Lower lobe of right lung (tissue), 2 donors: ENCODE results near the gene PWP1. TPM values are rescaled to one million over a fixed set of nuclear protein-coding genes. Genes with fewer than 3 reads are reported as not detected.

Source experiments
- ATAC-seq, 2 donors: fragments of 200-7000 bp; cut with Tn5 transposase; one replicate each; pipeline ENCODE4 v1.9.1; 2020 to 2022; ENCODE audit warnings: mild to moderate bottlenecking in 2 of 2, moderate library complexity in 2 of 2
- DNase-seq: peaks from one replicate; pipeline ENCODE4 v3.0.0-alpha.2; 2020
- H3K27ac ChIP-seq: fragments of 200-600 bp; one replicate; pipeline ENCODE4 v1.8.0; 2022
- H3K27me3 ChIP-seq: fragments of 200-600 bp; one replicate; pipeline ENCODE4 v1.8.0; 2022; ENCODE audit warnings: low read depth
- H3K36me3 ChIP-seq: fragments of 200-600 bp; one replicate; pipeline ENCODE4 v1.8.0; 2022; ENCODE audit warnings: mild to moderate bottlenecking
- H3K4me1 ChIP-seq: fragments of 200-600 bp; one replicate; pipeline ENCODE4 v1.8.0; 2022
- H3K4me3 ChIP-seq: fragments of 200-600 bp; one replicate; pipeline ENCODE4 v1.8.0; 2022; ENCODE audit warnings: mild to moderate bottlenecking
- H3K9me3 ChIP-seq: fragments of 200-600 bp; one replicate; pipeline ENCODE4 v1.8.0; 2022
- CTCF ChIP-seq: fragments of 200-600 bp; IDR thresholded peaks from one replicate; pipeline ENCODE4 v1.8.0; 2022; ENCODE audit warnings: antibody characterized with exemption, mild to moderate bottlenecking
- intact Hi-C: fragments of 100-400 bp; cut with DNase I; formaldehyde crosslinking; loops from one replicate; pipeline ENCODE4 v1.11.0; 2022
- total RNA-seq: library from RNA; stranded (reverse); fragmentation: NEBNext Ultra II Directional; extraction: Animal tissue kit (Norgen Biotek cat#: 25700); gene quantifications from one replicate; pipeline ENCODE4 v1.2.1, GENCODE V29; 2021
- donor health status: DM: no; HTN: yes; CAD: no; lungs with severe emphysema.

PWP1 gene
- total RNA-seq, 1 donor from 2014 or later = 24.8 TPM

DNA sequence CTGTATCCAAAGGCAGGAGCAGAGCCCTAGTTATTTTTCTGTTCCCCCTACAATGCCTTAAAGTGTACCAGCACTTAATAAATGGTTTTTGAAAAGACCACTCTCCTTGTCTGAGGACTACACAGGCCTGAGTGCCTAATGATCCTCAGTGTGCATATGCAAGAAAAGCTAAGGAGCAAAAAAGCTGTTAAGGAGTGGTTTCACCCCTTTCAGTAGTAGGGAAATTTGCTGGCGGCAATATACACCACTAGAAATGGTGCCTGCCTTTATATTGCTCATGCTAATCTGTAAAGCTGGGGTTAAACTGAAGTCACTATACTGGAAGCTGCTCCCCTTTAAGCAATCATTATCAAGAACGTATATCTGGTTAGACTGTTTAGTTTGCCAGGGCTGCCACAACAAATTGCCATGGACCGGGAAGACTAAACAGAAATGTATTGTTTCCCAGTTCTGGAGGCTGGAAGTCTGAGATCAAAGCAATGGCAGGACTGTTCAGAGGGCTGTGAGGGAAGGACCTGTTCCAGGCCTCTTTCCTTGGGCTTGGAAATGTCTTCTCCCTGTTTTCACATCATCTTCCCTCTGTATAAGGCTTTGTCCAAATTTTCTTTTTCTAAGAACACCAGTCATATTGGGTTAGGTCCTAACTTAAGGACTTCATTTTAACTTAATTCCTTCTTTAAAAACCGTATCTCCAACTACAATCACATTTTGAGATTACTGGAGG is 45.2 kb downstream of the PWP1 start:
- intact Hi-C loops = no loop called here
- DNase-seq = no peak

GRCh38 chr12:107731366-107731765 is 45.8 kb downstream of the PWP1 start:
- intact Hi-C loops = no loop called here
- no peak for TF ChIP-seq CTCF
- H3K4me1 ChIP-seq = no peaks in the 10 kb centered on the region
- no peaks in the 10 kb centered on the region for H3K27me3 ChIP-seq
- no peak for ATAC-seq
- no peak overlapping the region for H3K4me3 ChIP-seq
- no peak overlapping the region for H3K27ac ChIP-seq
- H3K9me3 ChIP-seq = no peaks in the 10 kb centered on the region
- peaks cover 43% of the 10 kb centered on the region for H3K36me3 ChIP-seq
- DNase-seq = no peak

More for the DNA sequence above, 45.2 kb downstream of the PWP1 start:
- H3K27me3 ChIP-seq = no peaks in the 10 kb centered on the region
- ATAC-seq = no peak
- no peak for TF ChIP-seq CTCF
- no peaks in the 10 kb centered on the region for H3K9me3 ChIP-seq
- H3K4me1 ChIP-seq = no peaks in the 10 kb centered on the region
- H3K27ac ChIP-seq = no peak overlapping the region
- H3K36me3 ChIP-seq = peaks cover 37% of the 10 kb centered on the region
- H3K4me3 ChIP-seq = no peak overlapping the region

DNA sequence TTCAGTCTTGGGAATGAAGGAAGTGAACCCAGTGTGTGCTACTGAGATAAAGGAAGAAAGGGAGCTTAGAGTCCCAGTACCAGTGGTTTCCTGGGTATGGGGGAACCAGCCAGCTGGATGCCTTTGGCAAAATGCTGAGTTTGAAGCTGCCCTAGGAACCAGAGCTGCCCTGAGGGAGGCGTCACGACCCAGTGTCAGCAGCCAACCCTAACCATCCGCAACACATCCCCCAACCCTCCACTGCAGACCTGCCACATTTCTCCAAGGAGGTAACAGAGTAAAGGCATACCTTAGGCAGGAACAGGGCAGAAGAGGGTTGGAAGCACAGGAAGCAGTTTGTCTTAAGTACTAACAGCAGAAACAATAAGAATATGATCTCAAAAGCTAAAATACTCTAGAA is 46.8 kb downstream of the PWP1 start:
- DNase-seq = no peak
- no peaks in the 10 kb centered on the region for H3K4me1 ChIP-seq
- peaks cover 53% of the 10 kb centered on the region for H3K36me3 ChIP-seq
- intact Hi-C loops = no loop called here
- no peak for TF ChIP-seq CTCF
- no peaks in the 10 kb centered on the region for H3K9me3 ChIP-seq
- no peak overlapping the region for H3K27ac ChIP-seq
- no peak for ATAC-seq
- H3K4me3 ChIP-seq = no peak overlapping the region
- no peaks in the 10 kb centered on the region for H3K27me3 ChIP-seq

GRCh38 chr12:107734139-107734538 is 48.5 kb downstream of the PWP1 start:
- intact Hi-C loops = no loop called here
- DNase-seq (no peak), ATAC-seq (no peak)
- Histone ChIP-seq H3K36me3 (peaks cover 71% of the 10 kb centered on the region), H3K4me3 (no peak overlapping the region), H3K27me3 (no peaks in the 10 kb centered on the region), H3K4me1 (no peaks in the 10 kb centered on the region), H3K9me3 (no peaks in the 10 kb centered on the region), H3K27ac (no peak overlapping the region)
- no peak for TF ChIP-seq CTCF

DNA sequence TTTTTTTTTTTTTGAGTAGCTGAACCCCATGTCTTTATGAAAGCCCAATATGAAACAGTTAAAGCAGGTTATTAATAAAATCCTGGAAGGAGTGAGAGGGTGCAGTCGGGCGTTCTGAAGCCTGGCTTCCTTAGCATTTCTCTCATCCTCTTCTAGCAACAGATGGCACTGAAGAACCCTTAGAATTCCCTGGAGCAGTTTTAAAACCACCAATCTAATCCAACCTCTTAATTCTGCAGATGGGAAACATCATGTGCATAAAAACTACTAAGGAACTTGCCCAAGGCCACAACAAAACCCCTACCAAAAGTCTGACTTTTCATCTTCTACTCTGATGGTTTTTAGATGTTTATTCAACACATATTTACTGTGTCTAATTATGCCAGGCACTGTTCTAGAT is 50.2 kb downstream of the PWP1 start:
- peaks cover 87% of the 10 kb centered on the region for H3K36me3 ChIP-seq
- no peak overlapping the region for H3K4me3 ChIP-seq
- H3K27me3 ChIP-seq = no peaks in the 10 kb centered on the region
- intact Hi-C loops = no loop called here
- no peaks in the 10 kb centered on the region for H3K4me1 ChIP-seq
- TF ChIP-seq CTCF = no peak
- H3K27ac ChIP-seq = no peak overlapping the region
- no peak for DNase-seq
- no peak for ATAC-seq
- no peaks in the 10 kb centered on the region for H3K9me3 ChIP-seq
